Kidney (tissue), 14 donors: ENCODE results near the gene TUT7. TPM values are rescaled to one million over a fixed set of nuclear protein-coding genes. Genes with fewer than 3 reads are reported as not detected.
"Not testable (repeated sequence)": the region's sequence is repeated elsewhere in the genome, so short reads cannot be mapped to it uniquely, and the experiment has no call there.

Experiments
- DNase-seq, 5 donors: peaks; one replicate each; pipeline ENCODE4 v3.0.0-alpha.2; 2013 to 2020
- FAIRE-seq: peaks from 2 replicates; lab custom pipeline; 2012; peaks lifted over from hg19 to GRCh38; lab: Jason Lieb, UNC
- H3K27ac ChIP-seq, 2 donors: one replicate each; pipeline ENCODE4 v1.7.0; 2013; ENCODE audit warnings: low read depth in 2 of 2, low read length in 2 of 2, inconsistent platforms in 1 of 2
- H3K27me3 ChIP-seq: one replicate; pipeline ENCODE4 v1.7.1; 2013; ENCODE audit warnings: low read length, inconsistent platforms; ENCODE audit not compliant: control insufficient read depth, insufficient read depth
- H3K36me3 ChIP-seq, 3 donors: one replicate each; pipeline versions ENCODE4 v1.7.0 to v1.7.1; 2013; ENCODE audit warnings: low read length in 3 of 3, control low read depth in 1 of 3, inconsistent platforms in 1 of 3; ENCODE audit not compliant: insufficient read depth in 3 of 3, control insufficient read depth in 2 of 3
- H3K4me1 ChIP-seq, 3 donors: one replicate each; pipeline versions ENCODE4 v1.7.0 to v1.7.1; 2013; ENCODE audit warnings: low read length in 3 of 3, inconsistent platforms in 1 of 3, low read depth in 1 of 3; ENCODE audit not compliant: control insufficient read depth in 2 of 3, insufficient read depth in 2 of 3
- H3K4me3 ChIP-seq, 3 donors: one replicate each; pipeline versions ENCODE4 v1.7.0 to v1.8.1; 2013; ENCODE audit warnings: low read length in 3 of 3, control low read depth in 1 of 3, inconsistent platforms in 1 of 3
- H3K9ac ChIP-seq, 3 donors: one replicate each; pipeline versions ENCODE4 v1.7.0 to v1.7.1; 2013; ENCODE audit warnings: low read length in 3 of 3, control low read depth in 1 of 3, inconsistent platforms in 1 of 3
- H3K9me3 ChIP-seq, 3 donors: one replicate each; pipeline versions ENCODE4 v1.7.0 to v1.7.1; 2013; ENCODE audit warnings: low read length in 3 of 3, control low read depth in 1 of 3, inconsistent platforms in 1 of 3; ENCODE audit not compliant: control insufficient read depth in 2 of 3, insufficient read depth in 1 of 3
- CTCF ChIP-seq: IDR thresholded peaks from 3 replicates; pipeline ENCODE4 v1.5.1; 2012; ENCODE audit warnings: mild to moderate bottlenecking, moderate library complexity, borderline replicate concordance; ENCODE audit not compliant: insufficient read depth; ENCODE audit errors: extremely low read depth
- intact Hi-C: fragments of 100-400 bp; cut with DNase I; formaldehyde crosslinking; loops from one replicate; pipeline ENCODE4 v1.11.1; 2022
- polyA plus RNA-seq: library from polyadenylated mRNA; stranded (reverse); fragments of 350-450 nt; fragmentation: Illumina TruSeq; extraction: RNeasy Lipid Tissue Mini Kit (QIAGEN cat#74804); gene quantifications from one replicate; pipeline ENCODE4 v1.2.3, GENCODE V29; 2014; ENCODE audit warnings: low read depth, low replicate concordance; ENCODE audit not compliant: insufficient read depth
- total RNA-seq: library from RNA; stranded (reverse); fragmentation: NEBNext Ultra II Directional; extraction: Animal tissue kit (Norgen Biotek cat#: 25700); gene quantifications from one replicate; pipeline ENCODE4 v1.2.1, GENCODE V29; 2021
- donor health status: control.
- donor health status: control.
- donor health status: control.
- donor health status: control.
- donor health status: control.
- donor health status: DM: yes; HTN: yes; CAD: no.
- donor health status: Normal renal cell carcinoma (clear cell type).

Gene TUT7
- total and polyA plus RNA-seq, 2 donors from 2014 or later, result 6.6 to 26.0 TPM

- no peaks in the 10 kb centered on the region for H3K9me3 ChIP-seq
- TF ChIP-seq CTCF, result no peak
These were observed 42.2 kb upstream of the TUT7 start for GRCh38 chr9:86396412-86396811.

GRCh38 chr9:86390184-86390583, 36.0 kb upstream of the TUT7 start:
- H3K36me3 ChIP-seq, DNase-seq, H3K9ac ChIP-seq, H3K4me3 ChIP-seq, intact Hi-C loops, FAIRE-seq, H3K9me3 ChIP-seq, H3K4me1 ChIP-seq, H3K27ac ChIP-seq, H3K27me3 ChIP-seq: not testable (repeated sequence)

More at GRCh38 chr9:86396412-86396811, 42.2 kb upstream of the TUT7 start:
- DNase-seq, result no peak
- no peaks in the 10 kb centered on the region for H3K4me1 ChIP-seq
- no peaks in the 10 kb centered on the region for H3K27me3 ChIP-seq
- H3K4me3 ChIP-seq, result no peak overlapping the region
- FAIRE-seq, result no peak
- H3K9ac ChIP-seq, result no peak overlapping the region
- intact Hi-C loops, result no loop called here
- H3K36me3 ChIP-seq, result no peaks in the 10 kb centered on the region
- no peak overlapping the region for H3K27ac ChIP-seq

DNA sequence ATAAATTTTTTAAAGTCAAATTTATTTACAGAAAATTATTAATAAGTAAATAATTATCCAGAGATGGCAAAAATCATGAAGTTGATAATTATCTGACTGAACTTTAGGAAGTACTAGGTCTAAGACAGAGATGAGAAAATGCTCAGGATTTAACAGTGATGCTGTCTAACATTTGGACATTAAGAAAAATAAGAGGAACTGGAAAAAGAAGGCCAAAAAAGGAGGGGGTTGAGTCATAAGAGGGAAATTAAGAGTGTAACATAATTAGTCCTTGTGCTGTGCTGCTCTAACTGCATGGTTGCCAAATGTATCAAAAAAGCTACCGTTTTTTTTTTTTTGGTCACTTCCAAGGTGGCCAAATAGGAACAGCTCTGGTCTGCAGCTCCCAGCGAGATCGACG, 35.4 kb upstream of the TUT7 start:
- H3K27me3 ChIP-seq, result no peaks in the 10 kb centered on the region
- no peak for DNase-seq
- no peak overlapping the region for H3K9ac ChIP-seq
- no peak overlapping the region for H3K27ac ChIP-seq
- no peaks in the 10 kb centered on the region for H3K36me3 ChIP-seq
- no peak for TF ChIP-seq CTCF
- intact Hi-C loops, result no loop called here
- FAIRE-seq, result no peak
- H3K9me3 ChIP-seq, result no peaks in the 10 kb centered on the region
- no peak overlapping the region for H3K4me3 ChIP-seq
- no peaks in the 10 kb centered on the region for H3K4me1 ChIP-seq

GRCh38 chr9:86387376-86387775, 33.2 kb upstream of the TUT7 start:
- intact Hi-C loops, result no loop called here
- no peak for FAIRE-seq
- TF ChIP-seq CTCF, result no peak
- Histone ChIP-seq H3K4me3 (no peak overlapping the region), H3K27ac (no peak overlapping the region), H3K9me3 (no peaks in the 10 kb centered on the region), H3K27me3 (no peaks in the 10 kb centered on the region), H3K4me1 (no peaks in the 10 kb centered on the region), H3K9ac (no peak overlapping the region), H3K36me3 (no peaks in the 10 kb centered on the region)
- DNase-seq, result no peak

- H3K9me3 ChIP-seq, FAIRE-seq, H3K36me3 ChIP-seq, H3K4me1 ChIP-seq, intact Hi-C loops, H3K4me3 ChIP-seq, DNase-seq, H3K9ac ChIP-seq, H3K27me3 ChIP-seq, H3K27ac ChIP-seq: not testable (repeated sequence)
These were observed 28.8 kb upstream of the TUT7 start for GRCh38 chr9:86383000-86383399.
